SW 1271 (cell line): Measurements from ENCODE around the gene MPIG6B.

Experiments used
- DNase-seq, 2 experiments: peaks; one replicate each; lab custom pipeline; 2025; lab: John Stamatoyannopoulos, UW

The MPIG6B gene

GRCh38 chr6:31737991-31738979 lies 15.1 kb downstream of the MPIG6B start:
- peak; percentile 65 to 87 for DNase-seq

GRCh38 chr6:31739639-31740396 lies 16.6 kb downstream of the MPIG6B start, which contains the start of gene MSH5:
TSS of gene MSH5 (plus strand) at chr6:31740005. CDS start at chr6:31740467, 462 bp downstream.
- DNase-seq = peak; percentile 95 to 100

GRCh38 chr6:31740397-31741223 lies 17.4 kb downstream of the MPIG6B start:
- DNase-seq = peak in 1 of 2 experiments; percentile 15

GRCh38 chr6:31741815-31742214 lies 18.6 kb downstream of the MPIG6B start:
- DNase-seq = no peak

- no peak for DNase-seq
Observed at GRCh38 chr6:31742894-31743293, 19.7 kb downstream of the MPIG6B start.

GRCh38 chr6:31744422-31744821 lies 21.2 kb downstream of the MPIG6B start:
- no peak for DNase-seq

GRCh38 chr6:31749301-31750036 lies 26.3 kb downstream of the MPIG6B start:
- DNase-seq = no peak

GRCh38 chr6:31750411-31751022 lies 27.3 kb downstream of the MPIG6B start:
- DNase-seq = no peak

- peak in 1 of 2 experiments; percentile 21 for DNase-seq
Observed at GRCh38 chr6:31752739-31753319, 29.7 kb downstream of the MPIG6B start.

- no peak for DNase-seq
Observed at GRCh38 chr6:31758281-31758680, 35.1 kb downstream of the MPIG6B start.

- no peak for DNase-seq
Observed at GRCh38 chr6:31760790-31761189, 37.6 kb downstream of the MPIG6B start.

GRCh38 chr6:31761343-31761742 lies 38.2 kb downstream of the MPIG6B start:
- no peak for DNase-seq

- no peak for DNase-seq
Observed at GRCh38 chr6:31762356-31762755, 39.2 kb downstream of the MPIG6B start, which contains the start of gene SAPCD1. TSS of gene SAPCD1 (plus strand) at chr6:31762656. CDS start at chr6:31763055, 399 bp downstream.

- DNase-seq = no peak
Observed at GRCh38 chr6:31762878-31763618, 39.9 kb downstream of the MPIG6B start.

- peak; percentile 13 to 37 for DNase-seq
Observed at GRCh38 chr6:31763619-31763940, 40.4 kb downstream of the MPIG6B start.

GRCh38 chr6:31764198-31764597 lies 41.0 kb downstream of the MPIG6B start:
- no peak for DNase-seq

- no peak for DNase-seq
Observed at GRCh38 chr6:31765559-31765909, 42.4 kb downstream of the MPIG6B start.

GRCh38 chr6:31765910-31766794 lies 43.0 kb downstream of the MPIG6B start:
- DNase-seq = no peak
